Measurements from ENCODE around the gene PEBP1. TPM values are rescaled to one million over a fixed set of nuclear protein-coding genes. Genes with fewer than 3 reads are reported as not detected.

PEBP1 gene
- total and polyA plus RNA-seq, 2 of the 4 experiments (the other 2 are of a cell fraction), result 129 to 161 TPM

DNA sequence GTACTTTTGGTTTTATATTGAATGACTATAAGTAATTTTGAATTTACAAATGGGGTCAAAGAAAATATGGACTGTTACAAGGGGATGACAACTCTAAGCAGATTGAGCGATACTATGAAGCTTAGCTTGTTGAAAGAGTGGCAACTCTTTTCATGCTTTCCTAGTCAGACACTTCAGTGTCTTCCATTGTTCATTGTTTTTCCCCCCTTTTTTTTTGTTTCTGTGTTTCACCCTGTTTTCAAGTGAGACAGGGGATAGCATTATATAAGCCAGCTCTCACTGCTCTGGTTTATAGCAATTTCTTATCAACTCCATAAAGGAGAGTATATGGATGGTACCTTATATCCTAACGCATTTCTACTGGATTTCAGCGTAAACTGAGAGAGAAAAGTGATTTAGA, 24.6 kb downstream of the PEBP1 start:
- Histone ChIP-seq H4K20me1 (ENCODE audit: insufficient read depth, low read length) (no peaks in the 10 kb centered on the region), H3K4me1 (ENCODE audit: control insufficient read depth, insufficient read depth, low read length) (no peaks in the 10 kb centered on the region), H2BK20ac (ENCODE audit: low read depth, low read length) (no peak overlapping the region), H2BK120ac (ENCODE audit: low read depth, low read length) (no peak overlapping the region), H3K4me3 (ENCODE audit: insufficient read depth, low read depth, low read length) (no peak overlapping the region), H3K18ac (ENCODE audit: low read depth, low read length) (no peak overlapping the region), H3K4me2 (ENCODE audit: low read depth, low read length) (no peak overlapping the region), H3K4ac (ENCODE audit: low read depth, low read length) (no peak overlapping the region), H3K56ac (ENCODE audit: extremely low read depth, insufficient read depth, low read length) (no peak overlapping the region), H3K27ac (ENCODE audit: insufficient read depth, low read length) (no peak overlapping the region), H3K9ac (ENCODE audit: low read depth, low read length) (no peak overlapping the region), H3K79me1 (ENCODE audit: low read depth in 1 of 2, low read length in 2 of 2) (no peaks in the 10 kb centered on the region; a peak in 1 of 4 replicates), H2AFZ (replicated peaks; ENCODE audit: low read length, poor library complexity) (no peak overlapping the region), H4K91ac (ENCODE audit: insufficient read depth, low read depth, low read length) (no peak overlapping the region), H3K36me3 (ENCODE audit: control insufficient read depth, insufficient read depth, low read length) (peaks cover 37% of the 10 kb centered on the region), H4K5ac (ENCODE audit: low read depth, low read length) (no peak overlapping the region), H3K23ac (ENCODE audit: low read depth, low read length) (no peak overlapping the region), H3K27me3 (ENCODE audit: control insufficient read depth, insufficient read depth, low read length) (no peaks in the 10 kb centered on the region), H3K14ac (replicated peaks; ENCODE audit: low read depth, low read length) (no peak overlapping the region), H2BK5ac (ENCODE audit: low read depth, low read length, poor library complexity, severe bottlenecking) (no peak overlapping the region), H2BK15ac (ENCODE audit: low read depth, low read length) (no peak overlapping the region), H3K9me1 (ENCODE audit: insufficient read depth, low read length) (no peaks in the 10 kb centered on the region; the same call in 1 of the 2 replicates), H2AK9ac (replicated peaks; ENCODE audit: low read depth, low read length, poor library complexity) (no peak overlapping the region), H2AK5ac (ENCODE audit: low read depth, low read length) (no peak overlapping the region), H4K8ac (ENCODE audit: low read depth in 2 of 2, low read length in 2 of 2) (no peak overlapping the region), H3K9me3 (ENCODE audit: control insufficient read depth, insufficient read depth, low read length) (no peaks in the 10 kb centered on the region)
- dilution Hi-C loops (cut with HindIII; ENCODE audit: low sequenced_read_pairs, unreplicated experiment), result no loop called here
- WGBS, 2 experiments (ENCODE audit: extremely low coverage in 2 of 2, insufficient read length in 1 of 2), result no CpG with 5 or more reads among the region's 3 CpGs
- TF ChIP-seq FOS (IDR thresholded peaks at IDR 0.05; ENCODE audit: low read depth, low read length), result no peak
- TF ChIP-seq RCOR1 (IDR thresholded peaks at IDR 0.05; ENCODE audit: insufficient replicate concordance, low read length), result no peak
- TF ChIP-seq RAD21 (IDR thresholded peaks at IDR 0.05; ENCODE audit: low read length), result no peak
- no peak for TF ChIP-seq CTCF (conservative IDR thresholded peaks at IDR 0.05; ENCODE audit: low read depth, low read length)
- no peak for TF ChIP-seq SMC3 (IDR thresholded peaks at IDR 0.05; ENCODE audit: low read depth, low read length)
- no peak for TF ChIP-seq MAFK (IDR thresholded peaks at IDR 0.05; ENCODE audit: low read depth, low read length)
- TF ChIP-seq CHD1 (IDR thresholded peaks at IDR 0.05; ENCODE audit: low read depth, low read length), result no peak
- no peak for TF ChIP-seq BHLHE40 (IDR thresholded peaks at IDR 0.05; ENCODE audit: low read depth, low read length)
- TF ChIP-seq, protein P1, sequence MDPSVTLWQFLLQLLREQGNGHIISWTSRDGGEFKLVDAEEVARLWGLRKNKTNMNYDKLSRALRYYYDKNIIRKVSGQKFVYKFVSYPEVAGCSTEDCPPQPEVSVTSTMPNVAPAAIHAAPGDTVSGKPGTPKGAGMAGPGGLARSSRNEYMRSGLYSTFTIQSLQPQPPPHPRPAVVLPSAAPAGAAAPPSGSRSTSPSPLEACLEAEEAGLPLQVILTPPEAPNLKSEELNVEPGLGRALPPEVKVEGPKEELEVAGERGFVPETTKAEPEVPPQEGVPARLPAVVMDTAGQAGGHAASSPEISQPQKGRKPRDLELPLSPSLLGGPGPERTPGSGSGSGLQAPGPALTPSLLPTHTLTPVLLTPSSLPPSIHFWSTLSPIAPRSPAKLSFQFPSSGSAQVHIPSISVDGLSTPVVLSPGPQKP (IDR thresholded peaks at IDR 0.05; ENCODE audit: borderline replicate concordance, low read depth, low read length), result no peak
- POLR2A ChIA-PET (ENCODE audit: unreplicated experiment), result no interaction called here
- in situ Hi-C loops (cut with MboI; ENCODE audit: low sequenced_read_pairs), result no loop called here
- CTCF ChIA-PET, result interaction anchor here (0.6 kb wide), 1 partner anchor 286 kb away, joined by 3 read pairs; no protein-coding TSS in a partner anchor
- no TSS peak for BruUV-seq (replicated peaks)
- intact Hi-C loops (cut with micrococcal nuclease), result no loop called here
- no peak for ATAC-seq (ENCODE audit: low read depth)
- no peak for DNase-seq

Data from IMR-90 (cell line).